K562 (cell line): ENCODE measurements around the gene PTGIS. TPM values are rescaled to one million over a fixed set of nuclear protein-coding genes. Genes with fewer than 3 reads are reported as not detected.

Experiments used
- ATAC-seq: fragments of 200-7000 bp; cut with Tn5 transposase; 3 replicates; pipeline ENCODE4 v1.9.1; 2020; ENCODE audit warnings: moderate library complexity
- BruUV-seq: library from RNA; stranded (reverse); fragments of 400-500 nt; replicated peaks from 2 replicates; lab custom pipeline; 2021; lab: Mats Ljungman, UMichigan
- CTCF ChIA-PET: fragments of 300-600 bp; formaldehyde crosslinking; extraction: SDS; loops from one replicate; lab custom pipeline; 2021; ENCODE audit warnings: low intra/inter-chr PET ratio; lab: Yijun Ruan, JAX
- POLR2A ChIA-PET: fragments of 300-600, 350-650 bp; sonication (Branson Sonifier 250); formaldehyde crosslinking; extraction: SDS; loops from one replicate; lab custom pipeline; 2021; ENCODE audit warnings: antibody characterized with exemption, inconsistent platforms; lab: Yijun Ruan, JAX
- DNase-seq, 4 experiments: peaks; one replicate each; pipeline versions ENCODE4 v3.0.0 to v3.0.0-alpha.2; 2011 to 2018; ENCODE audit warnings: low spot score in 3 of 4, mixed read lengths in 3 of 4; ENCODE audit errors: extremely low read depth in 1 of 4
- FAIRE-seq: peaks from 2 replicates; lab custom pipeline; 2011; peaks lifted over from hg19 to GRCh38; lab: Jason Lieb, UNC
- H2AFZ ChIP-seq: 2 replicates; pipeline ENCODE4 v1.6.0; 2011; ENCODE audit warnings: low read depth, low read length, control low read depth, inconsistent platforms
- H3K27ac ChIP-seq: fragments of 200-600 bp; 3 replicates; pipeline ENCODE4 v1.8.0; 2011; ENCODE audit warnings: low read depth, mild to moderate bottlenecking, control low read depth, inconsistent platforms, low read length, moderate library complexity, mixed read lengths; ENCODE audit errors: extremely low read depth
- H3K27me3 ChIP-seq, 2 experiments: fragments of 300-600 bp in 1 of 2; 2 replicates in 1 of 2; 3 replicates in 1 of 2; pipeline versions ENCODE4 v1.6.0 to v1.8.0; 2011; ENCODE audit warnings: inconsistent platforms in 2 of 2, low read length in 2 of 2, mild to moderate bottlenecking in 1 of 2, mixed read lengths in 1 of 2, moderate library complexity in 1 of 2; ENCODE audit not compliant: control insufficient read depth in 2 of 2, insufficient read depth in 2 of 2
- H3K36me3 ChIP-seq: fragments of 300-600 bp; 3 replicates; pipeline ENCODE4 v1.8.0; 2011; ENCODE audit warnings: mild to moderate bottlenecking, low read length, inconsistent platforms; ENCODE audit not compliant: control insufficient read depth, insufficient read depth
- H3K4me1 ChIP-seq, 2 experiments: fragments of 200-600 bp in 1 of 2; replicated peaks in 1 of 2; 2 replicates in 1 of 2; 3 replicates in 1 of 2; pipeline versions ENCODE4 v1.5.1 to v1.8.0; 2011; ENCODE audit warnings: inconsistent platforms in 2 of 2, low read length in 2 of 2, mild to moderate bottlenecking in 1 of 2, mixed read lengths in 1 of 2, moderate library complexity in 1 of 2; ENCODE audit not compliant: control insufficient read depth in 2 of 2, insufficient read depth in 2 of 2
- H3K4me2 ChIP-seq: 2 replicates; pipeline ENCODE4 v1.6.1; 2011; ENCODE audit warnings: low read length, control low read depth, inconsistent platforms, mixed read lengths; ENCODE audit not compliant: insufficient read depth
- H3K4me3 ChIP-seq: fragments of 200-600 bp; sonication (generic), shearing (Covaris generic); 2 replicates; pipeline ENCODE4 v1.5.1; 2016; ENCODE audit warnings: control low read depth, inconsistent platforms
- H3K79me2 ChIP-seq: fragments of 200-600 bp; 3 replicates; pipeline ENCODE4 v1.8.0; 2011; ENCODE audit warnings: low read length, inconsistent platforms; ENCODE audit not compliant: control insufficient read depth, insufficient read depth
- H3K9ac ChIP-seq, 2 experiments: 2 replicates each; pipeline versions ENCODE4 v1.6.0 to v1.6.1; 2011; ENCODE audit warnings: low read depth in 2 of 2, low read length in 2 of 2, control low read depth in 1 of 2, inconsistent platforms in 1 of 2, mild to moderate bottlenecking in 1 of 2, mixed read lengths in 1 of 2; ENCODE audit not compliant: insufficient read depth in 1 of 2
- H3K9me1 ChIP-seq: one replicate; pipeline ENCODE4 v1.6.0; 2011; ENCODE audit warnings: inconsistent platforms, mild to moderate bottlenecking, low read length, moderate library complexity; ENCODE audit not compliant: control insufficient read depth, insufficient read depth
- H3K9me3 ChIP-seq: replicated peaks from 2 replicates; pipeline ENCODE4 v1.5.1; 2011; ENCODE audit warnings: low read depth, low read length, inconsistent platforms; ENCODE audit not compliant: control insufficient read depth, insufficient read depth
- H4K20me1 ChIP-seq: replicated peaks from 2 replicates; pipeline ENCODE4 v1.6.1; 2011; ENCODE audit warnings: low read length, inconsistent platforms, mixed read lengths; ENCODE audit not compliant: control insufficient read depth, insufficient read depth
- KLF13 ChIP-seq: fragments of 450-650 bp; IDR thresholded peaks from 2 replicates; pipeline ENCODE4 v1.6.1; 2016; ENCODE audit warnings: missing genetic modification characterization, low read depth, mild to moderate bottlenecking, missing compliant biosample characterization, moderate library complexity, borderline replicate concordance
- ZNF740 ChIP-seq, 3 experiments: fragments of 200-800 bp in 1 of 3; sonication (Bioruptor generic) in 1 of 3; sonication (generic) in 1 of 3; formaldehyde crosslinking in 1 of 3; IDR thresholded peaks; 2 replicates each; pipeline versions ENCODE4 v1.6.1 to v1.8.0; 2016 to 2022; ENCODE audit warnings: mild to moderate bottlenecking in 2 of 3, missing compliant biosample characterization in 2 of 3, missing genetic modification characterization in 2 of 3, missing genetic modification reagents in 1 of 3
- WGBS: fragments of 100-300 bp; shearing (Covaris generic); methylation state at CpG from one replicate; pipeline ENCODE4 v1.1.6; 2016; ENCODE audit warnings: low coverage, mixed read lengths; ENCODE audit not compliant: insufficient coverage; ENCODE audit errors: missing lambda C conversion rate; 5-methylcytosine and 5-hydroxymethylcytosine counted together
- in situ Hi-C: fragments of 300-500 bp; cut with MboI; formaldehyde crosslinking; loops from 4 replicates; pipeline ENCODE4 v1.15.0; 2018; ENCODE audit warnings: inconsistent platforms, mixed read lengths
- intact Hi-C: fragments of 100-400 bp; cut with micrococcal nuclease; formaldehyde crosslinking; loops from 2 replicates; pipeline ENCODE4 v1.14.2; 2022
- polyA plus RNA-seq, 8 experiments: library from polyadenylated mRNA; depleted of rRNA in 4 of 8; stranded (reverse) in 5 of 8; unstranded in 3 of 8; fragments of >200 nt; fragmentation: Nextera tagmentation in 2 of 8; fragmentation: Illumina TruSeq in 1 of 8; extraction: Ambion mirVana in 2 of 8; extraction: Trizol in 1 of 8; gene quantifications; 2 replicates each; pipeline versions ENCODE4 v1.2.1 to v1.2.3, GENCODE V29; 2011 to 2014; ENCODE audit warnings: inconsistent platforms in 1 of 8, missing spikeins in 1 of 8
- total RNA-seq, 7 experiments: library from RNA; depleted of rRNA in 6 of 7; stranded (reverse); fragments of >200 nt in 6 of 7; fragmentation: Illumina TruSeq in 2 of 7; extraction: Trizol in 2 of 7; gene quantifications; 2 replicates each; pipeline versions ENCODE4 v1.2.1 to v1.2.3, GENCODE V29; 2011 to 2021; ENCODE audit warnings: low replicate concordance in 1 of 7

PTGIS gene
- total and polyA plus RNA-seq, 9 of the 15 experiments (the other 6 are each of a cell fraction or from before 2014, with no cell fraction given), result not detected

GRCh38 chr20:49614338-49615050 is 46.6 kb upstream of the PTGIS start:
- ChIA-PET CTCF (no interaction called here), POLR2A (no interaction called here)
- Histone ChIP-seq H3K79me2 (no peaks in the 10 kb centered on the region), H3K27ac (no peak overlapping the region), H2AFZ (no peak overlapping the region), H3K27me3 (no peaks in the 10 kb centered on the region), H3K4me2 (no peak overlapping the region), H3K9me1 (no peaks in the 10 kb centered on the region), H3K4me1 (peaks cover 5 to 22% of the 10 kb centered on the region in 2 experiments; a peak in 4 of 5 replicates), H3K9me3 (no peaks in the 10 kb centered on the region), H3K4me3 (no peak overlapping the region), H4K20me1 (no peaks in the 10 kb centered on the region), H3K36me3 (no peaks in the 10 kb centered on the region), H3K9ac (no peak overlapping the region)
- BruUV-seq, result no TSS peak
- WGBS, result 52% methylated on average over 11 of the region's 13 CpGs
- intact Hi-C loops (loop anchor here (5.0 kb wide), 2 partner anchors 198 to 563 kb away; partner anchors contain the start of gene SLC9A8), in situ Hi-C loops (loop anchor here (5.0 kb wide), 1 partner anchor 233 kb away; no protein-coding TSS in a partner anchor)
- DNase-seq (no peak), ATAC-seq (no peak), FAIRE-seq (no peak)
- no peak for TF ChIP-seq ZNF740 (CRISPR knock-in tag; IDR thresholded peaks at IDR 0.05)
- 0 out of 4 replicates have a peak, but pooled peaks of 1 of the 2 experiments have one; percentile 18 for TF ChIP-seq ZNF740 (tag; IDR thresholded peaks at IDR 0.05)
- no peak for TF ChIP-seq KLF13 (tag)
